ENCODE data around the gene PPP1R15B.

The PPP1R15B gene

GRCh38 chr1:204420039-204421004 is 8.7 kb upstream of the PPP1R15B start:
- TF ChIP-seq, protein P1, sequence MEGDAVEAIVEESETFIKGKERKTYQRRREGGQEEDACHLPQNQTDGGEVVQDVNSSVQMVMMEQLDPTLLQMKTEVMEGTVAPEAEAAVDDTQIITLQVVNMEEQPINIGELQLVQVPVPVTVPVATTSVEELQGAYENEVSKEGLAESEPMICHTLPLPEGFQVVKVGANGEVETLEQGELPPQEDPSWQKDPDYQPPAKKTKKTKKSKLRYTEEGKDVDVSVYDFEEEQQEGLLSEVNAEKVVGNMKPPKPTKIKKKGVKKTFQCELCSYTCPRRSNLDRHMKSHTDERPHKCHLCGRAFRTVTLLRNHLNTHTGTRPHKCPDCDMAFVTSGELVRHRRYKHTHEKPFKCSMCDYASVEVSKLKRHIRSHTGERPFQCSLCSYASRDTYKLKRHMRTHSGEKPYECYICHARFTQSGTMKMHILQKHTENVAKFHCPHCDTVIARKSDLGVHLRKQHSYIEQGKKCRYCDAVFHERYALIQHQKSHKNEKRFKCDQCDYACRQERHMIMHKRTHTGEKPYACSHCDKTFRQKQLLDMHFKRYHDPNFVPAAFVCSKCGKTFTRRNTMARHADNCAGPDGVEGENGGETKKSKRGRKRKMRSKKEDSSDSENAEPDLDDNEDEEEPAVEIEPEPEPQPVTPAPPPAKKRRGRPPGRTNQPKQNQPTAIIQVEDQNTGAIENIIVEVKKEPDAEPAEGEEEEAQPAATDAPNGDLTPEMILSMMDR (conservative IDR thresholded peaks at IDR 0.05; ENCODE audit: low read depth, low read length), result no peak
- no peak overlapping the region for H3K4me3 ChIP-seq (ENCODE audit: low read depth, low read length)
- peak; percentile 45 for DNase-seq (ENCODE audit: low read depth)

DNA sequence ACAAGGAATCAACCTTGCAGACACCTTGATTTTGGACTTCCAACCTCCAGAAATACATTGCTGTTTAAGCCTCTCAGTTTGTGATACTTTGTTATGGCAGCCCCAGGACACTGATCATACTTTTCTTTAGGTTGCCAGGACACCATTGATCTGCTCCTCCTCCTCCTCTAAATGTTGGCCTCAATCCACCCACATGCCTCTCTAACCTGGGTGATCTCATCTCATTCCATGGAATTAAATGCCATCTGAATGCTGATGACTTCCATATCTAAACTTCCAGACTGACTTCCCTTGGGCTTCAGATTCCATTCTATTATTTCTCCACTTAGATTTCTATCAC is 7.4 kb upstream of the PPP1R15B start:
- no peak overlapping the region for H3K4me3 ChIP-seq (ENCODE audit: low read depth, low read length)
- no peak for DNase-seq (ENCODE audit: low read depth)
- TF ChIP-seq, protein P1 (conservative IDR thresholded peaks at IDR 0.05; ENCODE audit: low read depth, low read length), result no peak

- TF ChIP-seq, protein P1 (conservative IDR thresholded peaks at IDR 0.05; ENCODE audit: low read depth, low read length), result no peak
- DNase-seq (ENCODE audit: low read depth), result peak; percentile 27
- H3K4me3 ChIP-seq (ENCODE audit: low read depth, low read length), result no peak overlapping the region
Observed at GRCh38 chr1:204418174-204419063, 6.8 kb upstream of the PPP1R15B start.

GRCh38 chr1:204417074-204417997 is 5.7 kb upstream of the PPP1R15B start:
- peak overlapping the region; percentile 30 for H3K4me3 ChIP-seq (ENCODE audit: low read depth, low read length)
- TF ChIP-seq, protein P1 (conservative IDR thresholded peaks at IDR 0.05; ENCODE audit: low read depth, low read length), result no peak

GRCh38 chr1:204416589-204417073 is 5.0 kb upstream of the PPP1R15B start:
- no peak for DNase-seq (ENCODE audit: low read depth)
- TF ChIP-seq, protein P1 (conservative IDR thresholded peaks at IDR 0.05; ENCODE audit: low read depth, low read length), result no peak
- no peak overlapping the region for H3K4me3 ChIP-seq (ENCODE audit: low read depth, low read length)

More at GRCh38 chr1:204417074-204417997, 5.7 kb upstream of the PPP1R15B start:
- peak; percentile 98 for DNase-seq (ENCODE audit: low read depth)

GRCh38 chr1:204415351-204415750 is 3.7 kb upstream of the PPP1R15B start:
- DNase-seq (ENCODE audit: low read depth), result no peak
- TF ChIP-seq, protein P1 (conservative IDR thresholded peaks at IDR 0.05; ENCODE audit: low read depth, low read length), result no peak
- no peak overlapping the region for H3K4me3 ChIP-seq (ENCODE audit: low read depth, low read length)
